ENCODE data around the gene OR1A2. TPM values are rescaled to one million over a fixed set of nuclear protein-coding genes. Genes with fewer than 3 reads are reported as not detected.

OR1A2 gene
- total and polyA plus RNA-seq, 2 of the 8 experiments (the other 6 are each of a cell fraction or from before 2014, with no cell fraction given) = not detected

- TF ChIP-seq CHD7 (IDR thresholded peaks at IDR 0.05; ENCODE audit: insufficient replicate concordance, low read length) (no peak), SAP30 (IDR thresholded peaks at IDR 0.05; ENCODE audit: insufficient read depth, insufficient replicate concordance, low read length) (no peak), RNF2 (IDR thresholded peaks at IDR 0.05; ENCODE audit: borderline replicate concordance, low read depth, low read length, missing control alignments, poor library complexity, severe bottlenecking) (no peak), MAX (IDR thresholded peaks at IDR 0.05) (no peak), BRCA1 (IDR thresholded peaks at IDR 0.05; ENCODE audit: low read depth, low read length) (no peak), ATF2 (IDR thresholded peaks at IDR 0.05; ENCODE audit: low read length) (no peak), CHD1 (IDR thresholded peaks at IDR 0.05; ENCODE audit: low read depth, low read length) (no peak), SIRT6 (IDR thresholded peaks at IDR 0.05; ENCODE audit: low read length) (no peak), POLR2AphosphoS5 (IDR thresholded peaks at IDR 0.05; ENCODE audit: low read depth, low read length) (no peak)
Measured at GRCh38 chr17:3221850-3222249, 24.5 kb downstream of the OR1A2 start (continued).

Data from H1 (cell line).